ENCODE results near the gene OCA2. TPM values are rescaled to one million over a fixed set of nuclear protein-coding genes. Genes with fewer than 3 reads are reported as not detected.

OCA2 gene
- total and polyA plus RNA-seq, 2 of the 13 experiments (the other 11 are each of a cell fraction or from before 2014, with no cell fraction given): 0.02 to 0.05 TPM

- Histone ChIP-seq H3K79me2 (ENCODE audit: insufficient read depth, low read length) (no peaks in the 10 kb centered on the region), H3K9ac (ENCODE audit: insufficient read depth, low read depth, low read length) (no peak overlapping the region), H3K27ac (ENCODE audit: extremely low read length, insufficient read depth, low read length) (no peak overlapping the region), H4K20me1 (ENCODE audit: insufficient read depth, low read length) (no peaks in the 10 kb centered on the region), H3K4me1 (ENCODE audit: insufficient read depth, low read length) (no peaks in the 10 kb centered on the region), H3K4me2 (ENCODE audit: low read depth, low read length) (no peak overlapping the region), H3K36me3 (replicated peaks in 1 of 2; ENCODE audit: control insufficient read depth in 1 of 2, insufficient read depth in 2 of 2, low read length in 2 of 2) (no peaks in the 10 kb centered on the region), H3K9me3 (ENCODE audit: low read length) (peaks cover 17% of the 10 kb centered on the region; the same call in 1 of the 2 replicates), H2AFZ (ENCODE audit: low read length) (no peak overlapping the region), H3K4me3 (replicated peaks in 1 of 3; ENCODE audit: insufficient read depth in 1 of 3, low read depth in 2 of 3, low read length in 3 of 3) (no peak overlapping the region), H3K27me3 (ENCODE audit: control insufficient read depth in 1 of 2, insufficient read depth in 2 of 2, low read length in 2 of 2) (no peaks in the 10 kb centered on the region; a peak in 1 of 5 replicates)
- no TSS peak for BruUV-seq (replicated peaks)
- FAIRE-seq: no peak
- WGBS (ENCODE audit: low lambda C conversion rate): 0% methylated on average over 2 of the region's 2 CpGs
- in situ Hi-C loops (cut with HindIII; ENCODE audit: extremely low pct_ligation_motif_present, low pct_unique_long_range_greater_than_20kb): no loop called here
- no peak for DNase-seq (ENCODE audit: low spot score)
- ATAC-seq: no peak
- CTCF ChIA-PET (ENCODE audit: low intra/inter-chr PET ratio, low total read pairs): no interaction called here
- TF ChIP-seq ZNF251 (CRISPR knock-in tag; IDR thresholded peaks at IDR 0.05): no peak
- TF ChIP-seq PHB2 (IDR thresholded peaks at IDR 0.05; ENCODE audit: partially characterized antibody): no peak
- TF ChIP-seq ATF7 (IDR thresholded peaks at IDR 0.05): peak; percentile 17; the same call in 1 of the 2 replicates
- no peak for TF ChIP-seq ATF7 (CRISPR knock-in tag; IDR thresholded peaks at IDR 0.05)
- no peak for TF ChIP-seq ZFP36L1 (CRISPR knock-in tag; IDR thresholded peaks at IDR 0.05)
- POLR2A ChIA-PET: no interaction called here
- intact Hi-C loops (cut with micrococcal nuclease; ENCODE audit: unreplicated experiment): no loop called here
These were observed 391.9 kb downstream of the OCA2 start for GRCh38 chr15:27707257-27707656.

- ChIA-PET POLR2A (no interaction called here), CTCF (ENCODE audit: low intra/inter-chr PET ratio, low total read pairs) (no interaction called here)
- BruUV-seq (replicated peaks): no TSS peak
- Histone ChIP-seq H2AFZ (ENCODE audit: low read length) (no peak overlapping the region), H3K27me3 (ENCODE audit: control insufficient read depth in 1 of 2, insufficient read depth in 2 of 2, low read length in 2 of 2) (no peaks in the 10 kb centered on the region; a peak in 2 of 5 replicates), H3K79me2 (ENCODE audit: insufficient read depth, low read length) (no peaks in the 10 kb centered on the region), H3K27ac (ENCODE audit: extremely low read length, insufficient read depth, low read length) (no peak overlapping the region), H3K9ac (ENCODE audit: insufficient read depth, low read depth, low read length) (no peak overlapping the region), H3K36me3 (replicated peaks in 1 of 2; ENCODE audit: control insufficient read depth in 1 of 2, insufficient read depth in 2 of 2, low read length in 2 of 2) (no peaks in the 10 kb centered on the region), H3K9me3 (ENCODE audit: low read length) (peaks cover 17% of the 10 kb centered on the region; the same call in 1 of the 2 replicates), H3K4me3 (replicated peaks in 1 of 3; ENCODE audit: insufficient read depth in 1 of 3, low read depth in 2 of 3, low read length in 3 of 3) (no peak overlapping the region), H3K4me2 (ENCODE audit: low read depth, low read length) (no peak overlapping the region), H4K20me1 (ENCODE audit: insufficient read depth, low read length) (no peaks in the 10 kb centered on the region), H3K4me1 (ENCODE audit: insufficient read depth, low read length) (no peaks in the 10 kb centered on the region)
- DNase-seq (ENCODE audit: low spot score) (no peak), FAIRE-seq (no peak), ATAC-seq (no peak)
- intact Hi-C loops (cut with micrococcal nuclease; ENCODE audit: unreplicated experiment) (no loop called here), in situ Hi-C loops (cut with HindIII; ENCODE audit: extremely low pct_ligation_motif_present, low pct_unique_long_range_greater_than_20kb) (no loop called here)
- TF ChIP-seq, protein P1, sequence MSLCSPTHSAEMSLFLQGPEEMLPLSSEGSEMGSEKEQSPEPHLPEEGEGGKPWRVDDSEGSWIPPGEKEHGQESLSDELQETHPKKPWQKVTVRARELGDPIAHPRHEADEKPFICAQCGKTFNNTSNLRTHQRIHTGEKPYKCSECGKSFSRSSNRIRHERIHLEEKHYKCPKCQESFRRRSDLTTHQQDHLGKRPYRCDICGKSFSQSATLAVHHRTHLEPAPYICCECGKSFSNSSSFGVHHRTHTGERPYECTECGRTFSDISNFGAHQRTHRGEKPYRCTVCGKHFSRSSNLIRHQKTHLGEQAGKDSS (CRISPR knock-in tag; IDR thresholded peaks at IDR 0.05; ENCODE audit: borderline replicate concordance, low read depth): no peak
- TF ChIP-seq ZNF75D (CRISPR knock-in tag; IDR thresholded peaks at IDR 0.05; ENCODE audit: borderline replicate concordance) (no peak), AHR (CRISPR knock-in tag; IDR thresholded peaks at IDR 0.05) (no peak), MTF2 (CRISPR knock-in tag; IDR thresholded peaks at IDR 0.05; ENCODE audit: borderline replicate concordance) (no peak), SATB2 (CRISPR knock-in tag; IDR thresholded peaks at IDR 0.05) (no peak), NBN (conservative IDR thresholded peaks at IDR 0.05) (no peak), NAIF1 (CRISPR knock-in tag; IDR thresholded peaks at IDR 0.05; ENCODE audit: borderline replicate concordance) (no peak), RNF219 (CRISPR knock-in tag; IDR thresholded peaks at IDR 0.05) (no peak), CHD4 (IDR thresholded peaks at IDR 0.05; ENCODE audit: borderline replicate concordance, low read length) (no peak)
- WGBS (ENCODE audit: low lambda C conversion rate): 10% methylated on average over 5 of the region's 5 CpGs
These were observed 392.8 kb downstream of the OCA2 start for GRCh38 chr15:27706300-27706699.

Data from HepG2 (cell line).